Muscle layer of duodenum (tissue), 2 donors: Measurements from ENCODE around the gene ZKSCAN5.

ENCODE experiments used
- H3K27ac ChIP-seq: one replicate; pipeline ENCODE4 v1.7.0; 2013; ENCODE audit warnings: mild to moderate bottlenecking, low read length
- H3K27me3 ChIP-seq: one replicate; pipeline ENCODE4 v1.7.0; 2013; ENCODE audit warnings: low read depth, mild to moderate bottlenecking, control low read depth, low read length
- H3K36me3 ChIP-seq, 2 donors: one replicate each; pipeline ENCODE4 v1.7.0; 2013; ENCODE audit warnings: low read length in 2 of 2, control low read depth in 1 of 2, mild to moderate bottlenecking in 1 of 2; ENCODE audit not compliant: insufficient read depth in 2 of 2, control insufficient read depth in 1 of 2
- H3K4me1 ChIP-seq, 2 donors: one replicate each; pipeline ENCODE4 v1.7.0; 2013; ENCODE audit warnings: low read length in 2 of 2, mild to moderate bottlenecking in 2 of 2, control low read depth in 1 of 2, moderate library complexity in 1 of 2; ENCODE audit not compliant: insufficient read depth in 2 of 2, control insufficient read depth in 1 of 2
- H3K4me3 ChIP-seq, 2 donors: one replicate each; pipeline ENCODE4 v1.7.0; 2013; ENCODE audit warnings: low read length in 2 of 2, low read depth in 1 of 2, mild to moderate bottlenecking in 1 of 2
- H3K9me3 ChIP-seq, 2 donors: one replicate each; pipeline ENCODE4 v1.7.0; 2013; ENCODE audit warnings: low read length in 2 of 2, control low read depth in 1 of 2, mild to moderate bottlenecking in 1 of 2; ENCODE audit not compliant: control insufficient read depth in 1 of 2
- donor health status: healthy.

ZKSCAN5 gene

DNA sequence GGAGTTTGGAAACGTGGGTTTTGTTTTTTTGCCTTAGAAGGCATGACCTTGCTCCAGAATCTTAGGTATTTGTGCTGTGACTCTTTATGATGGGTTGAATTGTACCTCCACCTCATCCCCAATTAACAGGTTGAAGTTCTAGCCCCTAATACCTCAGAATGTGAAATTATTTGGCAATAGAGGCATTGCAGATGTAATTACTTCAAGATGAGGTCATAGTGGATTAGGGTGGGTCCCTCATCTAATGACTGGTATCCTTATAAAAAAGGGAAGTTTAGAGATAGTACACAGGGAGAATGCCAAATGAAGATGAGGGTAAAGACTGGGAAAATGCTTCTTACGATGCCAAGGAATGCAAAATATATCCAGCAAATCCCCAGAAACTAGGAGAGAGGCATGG, 50.5 kb downstream of the ZKSCAN5 start:
- no peaks in the 10 kb centered on the region for H3K27me3 ChIP-seq
- H3K36me3 ChIP-seq: peaks cover 10 to 17% of the 10 kb centered on the region in 2 donors
- no peak overlapping the region for H3K27ac ChIP-seq
- H3K4me1 ChIP-seq: peaks cover 0 to 27% of the 10 kb centered on the region in 2 donors
- no peaks in the 10 kb centered on the region for H3K9me3 ChIP-seq
- H3K4me3 ChIP-seq: no peak overlapping the region

DNA sequence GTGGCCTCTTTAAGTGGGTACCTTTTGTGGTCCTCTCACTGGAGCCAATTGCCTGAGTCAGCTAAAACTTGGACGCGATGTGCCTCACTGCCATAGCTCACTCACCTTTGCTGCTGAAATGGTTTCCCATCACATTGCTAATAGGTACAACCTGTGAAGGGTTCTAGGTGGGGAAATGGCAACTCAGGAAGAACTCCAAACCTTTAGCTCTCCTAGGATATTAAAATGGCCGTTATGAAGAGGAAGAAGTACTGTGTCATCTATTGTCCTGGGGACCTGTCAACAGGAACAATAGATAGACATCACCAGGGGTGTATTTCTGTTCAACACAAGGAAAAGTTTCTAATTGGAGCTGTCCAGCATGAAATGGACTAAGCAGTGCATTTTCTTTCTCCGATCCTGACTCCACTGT, 52.7 kb downstream of the ZKSCAN5 start:
- Histone ChIP-seq H3K4me1 (peaks cover 0 to 27% of the 10 kb centered on the region in 2 donors), H3K27ac (peak overlapping the region; percentile 99), H3K27me3 (no peaks in the 10 kb centered on the region), H3K4me3 (peak overlapping the region; percentile 90 to 93), H3K36me3 (peaks cover 30 to 36% of the 10 kb centered on the region in 2 donors), H3K9me3 (no peaks in the 10 kb centered on the region)

DNA sequence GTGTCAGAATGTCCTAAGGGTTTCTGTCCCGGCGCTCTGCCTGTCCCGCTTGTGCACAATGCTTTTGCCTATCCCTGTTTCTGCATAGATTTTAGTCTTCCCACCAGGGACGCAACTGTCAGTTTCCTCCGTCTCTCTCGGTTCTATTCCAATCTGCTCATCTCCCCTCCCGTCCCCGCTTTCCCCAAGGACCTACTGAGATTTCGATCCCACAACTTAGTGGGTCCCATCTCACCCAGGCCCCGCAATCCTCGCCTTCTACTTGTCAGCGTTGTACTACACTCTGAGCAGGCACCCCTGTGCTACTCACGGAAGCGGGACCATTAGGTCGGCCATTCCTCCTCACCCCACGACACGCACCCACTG, 53.5 kb downstream of the ZKSCAN5 start:
- Histone ChIP-seq H3K9me3 (no peaks in the 10 kb centered on the region), H3K27me3 (no peaks in the 10 kb centered on the region), H3K27ac (peak overlapping the region; percentile 99), H3K4me3 (peak overlapping the region; percentile 90 to 93), H3K4me1 (peaks cover 0 to 27% of the 10 kb centered on the region in 2 donors), H3K36me3 (peaks cover 37 to 43% of the 10 kb centered on the region in 2 donors)

GRCh38 chr7:99558306-99559174, 54.1 kb downstream of the ZKSCAN5 start, which contains the start of gene ZNF655:
TSS of gene ZNF655 (plus strand) at chr7:99558642. CDS start at chr7:99560560, 1,918 bp downstream.
- H3K27me3 ChIP-seq: no peaks in the 10 kb centered on the region
- H3K4me3 ChIP-seq: peak within 1 kb of the TSS; percentile 90 to 93
- H3K27ac ChIP-seq: peak within 1 kb of the TSS; percentile 99
- H3K9me3 ChIP-seq: no peaks in the 10 kb centered on the region
- peaks cover 0 to 27% of the 10 kb centered on the region in 2 donors for H3K4me1 ChIP-seq
- peaks cover 40 to 47% of the 10 kb centered on the region in 2 donors for H3K36me3 ChIP-seq

GRCh38 chr7:99559175-99559915, 54.9 kb downstream of the ZKSCAN5 start:
- Histone ChIP-seq H3K4me1 (peaks cover 0 to 27% of the 10 kb centered on the region in 2 donors), H3K27me3 (no peaks in the 10 kb centered on the region), H3K9me3 (no peaks in the 10 kb centered on the region), H3K4me3 (peak overlapping the region; percentile 90 to 93), H3K36me3 (peaks cover 44 to 55% of the 10 kb centered on the region in 2 donors), H3K27ac (peak overlapping the region; percentile 99)

DNA sequence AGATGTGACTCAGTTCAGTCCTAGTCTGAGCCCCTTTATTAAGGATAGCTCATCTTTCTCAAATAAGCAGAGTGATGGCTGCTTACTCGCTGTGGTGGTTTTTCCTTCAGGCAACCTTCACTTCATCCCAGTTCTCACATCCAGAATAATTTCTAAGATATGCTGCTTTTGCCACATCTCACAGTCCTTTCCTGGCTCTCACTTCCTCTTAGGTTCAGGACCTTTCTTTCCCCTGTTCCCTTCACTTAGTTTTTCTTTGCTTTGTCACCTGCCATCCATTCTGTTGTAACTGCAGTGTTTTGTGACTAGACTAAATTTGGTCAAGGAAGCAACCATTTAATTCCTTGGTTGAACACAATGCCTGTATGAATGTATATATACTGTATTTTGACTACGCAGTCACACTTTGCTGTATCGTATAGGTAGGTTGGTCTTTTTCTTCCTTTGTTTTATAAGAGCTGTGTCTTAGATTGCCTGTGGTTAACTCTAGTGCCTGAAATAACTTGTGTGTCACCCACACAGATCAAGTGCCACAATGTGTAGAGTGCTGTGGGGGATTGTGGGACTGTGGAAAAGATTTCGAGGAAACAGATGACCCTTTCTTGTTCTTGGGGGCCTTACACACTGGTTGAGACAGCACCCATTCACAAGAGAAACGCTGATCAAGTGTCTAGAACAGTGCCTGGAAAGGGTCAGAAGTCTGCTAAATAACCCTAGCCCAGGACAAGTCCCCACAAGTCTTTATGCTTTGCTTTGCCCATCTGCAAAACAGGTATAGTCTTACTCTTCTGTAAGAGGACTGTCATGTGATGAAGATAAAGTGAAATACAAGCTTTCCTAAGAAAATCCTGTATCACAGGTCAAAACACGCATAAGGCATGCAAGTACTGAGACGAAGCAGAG, 56.6 kb downstream of the ZKSCAN5 start:
- peaks cover 49 to 61% of the 10 kb centered on the region in 2 donors for H3K36me3 ChIP-seq
- no peak overlapping the region for H3K4me3 ChIP-seq
- H3K4me1 ChIP-seq: peaks cover 0 to 27% of the 10 kb centered on the region in 2 donors
- no peaks in the 10 kb centered on the region for H3K9me3 ChIP-seq
- H3K27me3 ChIP-seq: no peaks in the 10 kb centered on the region
- H3K27ac ChIP-seq: peak overlapping the region; percentile 30

DNA sequence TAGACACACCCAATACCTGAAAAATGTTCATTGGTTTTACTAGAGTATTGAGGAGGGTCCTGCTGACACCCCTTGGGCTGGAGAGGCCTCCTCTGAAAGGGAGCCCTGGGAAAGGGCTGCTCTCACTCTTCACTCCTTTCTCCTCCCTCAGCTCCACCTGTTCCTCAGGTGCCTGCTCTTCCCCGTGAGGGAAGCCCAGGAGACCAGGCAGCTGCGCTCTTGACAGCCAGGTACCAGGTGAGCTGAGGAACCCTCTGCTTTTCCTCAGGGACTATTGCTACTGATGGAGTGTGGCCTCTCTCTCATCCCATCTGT, 57.2 kb downstream of the ZKSCAN5 start:
- no peaks in the 10 kb centered on the region for H3K9me3 ChIP-seq
- H3K4me3 ChIP-seq: no peak overlapping the region
- H3K4me1 ChIP-seq: peaks cover 0 to 24% of the 10 kb centered on the region in 2 donors
- no peak overlapping the region for H3K27ac ChIP-seq
- H3K27me3 ChIP-seq: no peaks in the 10 kb centered on the region
- H3K36me3 ChIP-seq: peaks cover 49 to 63% of the 10 kb centered on the region in 2 donors

DNA sequence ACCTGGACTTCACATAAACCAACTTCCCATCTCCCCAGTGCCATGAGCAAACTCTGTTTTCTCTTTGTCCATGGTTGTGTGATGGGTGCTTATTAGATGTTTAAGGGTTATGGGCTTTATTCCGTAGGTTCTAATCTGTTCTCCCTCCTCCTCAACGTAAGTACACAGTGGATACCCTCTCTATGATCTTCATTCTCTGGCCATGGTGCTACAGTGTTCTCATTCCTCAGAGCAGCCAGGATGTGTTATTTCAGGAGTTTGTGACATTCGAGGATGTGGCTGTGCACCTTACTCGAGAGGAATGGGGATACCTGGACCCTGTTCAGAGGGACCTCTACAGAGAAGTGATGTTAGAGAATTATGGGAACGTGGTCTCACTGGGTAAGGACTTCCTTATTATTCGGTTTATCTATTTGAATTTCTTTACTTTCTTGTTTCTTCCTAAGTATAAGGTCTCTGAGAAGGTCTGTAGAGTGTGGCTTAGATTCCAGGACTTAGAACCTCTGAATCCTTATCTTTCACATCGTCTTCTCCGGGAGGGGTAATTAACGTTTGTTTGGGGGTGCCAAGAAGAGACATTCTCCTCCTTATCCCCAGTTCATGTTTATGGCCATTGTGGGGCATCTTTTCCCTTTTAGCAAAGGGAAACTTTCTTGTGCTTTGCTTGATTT, 57.8 kb downstream of the ZKSCAN5 start:
- no peak overlapping the region for H3K4me3 ChIP-seq
- H3K27me3 ChIP-seq: no peaks in the 10 kb centered on the region
- H3K27ac ChIP-seq: peak overlapping the region; percentile 64
- H3K4me1 ChIP-seq: peaks cover 0 to 18% of the 10 kb centered on the region in 2 donors
- peaks cover 49 to 65% of the 10 kb centered on the region in 2 donors for H3K36me3 ChIP-seq
- H3K9me3 ChIP-seq: no peaks in the 10 kb centered on the region

GRCh38 chr7:99562832-99563231, 58.4 kb downstream of the ZKSCAN5 start:
- Histone ChIP-seq H3K4me1 (peaks cover 0 to 15% of the 10 kb centered on the region in 2 donors), H3K27me3 (no peaks in the 10 kb centered on the region), H3K9me3 (no peaks in the 10 kb centered on the region), H3K36me3 (peaks cover 49 to 69% of the 10 kb centered on the region in 2 donors), H3K27ac (peak overlapping the region; percentile 64), H3K4me3 (no peak overlapping the region)

- no peak overlapping the region for H3K4me3 ChIP-seq
- H3K27me3 ChIP-seq: no peaks in the 10 kb centered on the region
- H3K4me1 ChIP-seq: peaks cover 0 to 15% of the 10 kb centered on the region in 2 donors
- peaks cover 49 to 68% of the 10 kb centered on the region in 2 donors for H3K36me3 ChIP-seq
- no peak overlapping the region for H3K27ac ChIP-seq
- H3K9me3 ChIP-seq: no peaks in the 10 kb centered on the region
Measured at GRCh38 chr7:99563650-99564049, 59.2 kb downstream of the ZKSCAN5 start.
